GM12872 (cell line): ENCODE measurements around the gene EIF2B5.

Source experiments
- CTCF ChIP-seq: IDR thresholded peaks from 3 replicates; pipeline ENCODE4 v1.5.1; 2011; ENCODE audit warnings: low read depth, mild to moderate bottlenecking, low read length, moderate library complexity; ENCODE audit not compliant: insufficient read depth

The EIF2B5 gene

GRCh38 chr3:184193991-184194539 is 58.9 kb downstream of the EIF2B5 start:
- TF ChIP-seq CTCF: no peak
